ENCODE data around the gene SGF29.
"Not testable (repeated sequence)": the region's sequence is repeated elsewhere in the genome, so short reads cannot be mapped to it uniquely, and the experiment has no call there.

The SGF29 gene

DNA sequence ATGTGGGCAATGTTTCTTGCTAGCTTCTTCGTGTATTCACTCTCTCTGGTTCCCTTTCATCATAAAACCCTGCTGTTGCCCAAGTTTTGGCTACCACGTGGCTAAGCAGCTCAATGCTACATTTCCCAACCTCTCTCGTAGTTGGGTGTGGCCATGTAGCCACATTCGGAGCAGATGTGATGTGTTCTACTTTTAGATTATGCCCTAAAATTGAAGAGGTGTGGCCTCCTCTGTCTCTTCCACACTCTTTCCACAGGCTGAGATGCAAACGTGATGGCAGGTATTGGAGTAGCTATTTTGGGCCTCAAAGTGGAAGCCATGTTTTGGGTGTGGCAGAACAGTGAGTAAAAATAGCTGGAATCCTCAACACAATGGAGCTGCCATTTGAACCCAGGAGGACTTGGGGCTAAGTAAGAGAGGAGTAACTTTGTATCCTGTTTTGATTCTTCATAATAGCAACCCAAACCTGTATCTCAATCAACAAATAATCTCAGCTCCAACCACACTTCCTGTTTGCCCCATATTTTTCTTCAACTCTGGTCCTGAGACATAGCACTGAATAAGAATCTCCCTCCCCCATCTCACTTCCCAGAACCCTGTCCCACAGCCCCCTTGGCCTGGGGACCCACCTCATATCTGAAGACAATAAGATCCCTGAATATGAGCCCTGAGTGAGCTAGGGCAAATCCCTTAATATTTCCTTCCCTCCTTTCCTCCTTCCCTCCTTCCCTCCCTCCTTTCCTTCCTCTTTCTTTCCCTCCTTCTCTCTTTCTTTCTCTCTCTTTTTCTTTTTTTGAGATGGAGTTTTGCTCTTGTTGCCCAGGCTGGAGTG, 19.0 kb upstream of the SGF29 start:
- DNase-seq = peak; percentile 43

- no peak for DNase-seq
Measured at GRCh38 chr16:28537076-28537475, 16.6 kb upstream of the SGF29 start.

GRCh38 chr16:28537964-28538732, 15.6 kb upstream of the SGF29 start:
- no peak for DNase-seq

GRCh38 chr16:28538733-28539596, 14.8 kb upstream of the SGF29 start, which contains the start of gene NUPR1:
NUPR1 (minus strand) TSS chr16:28538974; CDS start chr16:28538907, 67 bp downstream.
- DNase-seq = no peak

DNA sequence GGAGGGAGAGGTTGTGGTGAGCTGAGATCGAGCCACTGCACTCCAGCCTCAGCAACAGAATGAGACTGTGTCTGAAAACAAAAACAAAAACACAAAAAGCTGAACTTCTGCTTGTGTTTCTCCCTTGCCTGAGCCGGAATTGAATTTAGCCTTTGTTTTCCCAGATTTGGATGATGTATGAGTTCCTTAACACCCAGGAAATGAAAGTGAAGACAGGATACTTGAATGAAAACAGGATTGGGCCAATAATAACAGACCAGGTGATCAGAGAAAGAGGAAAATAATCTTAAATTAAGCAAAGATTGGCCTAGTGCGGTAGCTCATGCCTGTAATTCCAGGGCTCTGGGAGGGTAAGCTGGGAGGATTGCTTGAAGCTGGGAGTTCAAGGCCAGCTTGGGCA, 13.4 kb upstream of the SGF29 start:
- no peak for DNase-seq

DNA sequence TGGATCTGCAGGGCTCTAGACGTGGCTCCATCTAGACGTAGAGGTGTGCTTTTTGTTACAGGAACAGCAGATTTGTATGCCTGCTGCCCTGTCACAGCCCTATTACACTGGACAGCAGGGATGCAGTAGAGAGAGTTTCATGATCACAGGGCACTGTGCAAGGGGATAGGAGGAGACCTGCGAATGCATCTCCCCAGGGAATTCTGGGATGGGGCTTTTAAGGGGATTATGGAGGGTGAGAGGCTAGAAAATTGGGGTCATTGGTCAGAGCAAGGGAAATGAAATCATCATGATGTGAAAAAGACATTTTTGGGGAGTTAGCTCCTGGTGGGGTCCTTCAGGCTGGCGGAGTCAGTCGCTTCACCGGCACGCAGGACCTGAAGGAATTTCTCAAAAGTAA, 11.1 kb upstream of the SGF29 start:
- no peak for DNase-seq

DNA sequence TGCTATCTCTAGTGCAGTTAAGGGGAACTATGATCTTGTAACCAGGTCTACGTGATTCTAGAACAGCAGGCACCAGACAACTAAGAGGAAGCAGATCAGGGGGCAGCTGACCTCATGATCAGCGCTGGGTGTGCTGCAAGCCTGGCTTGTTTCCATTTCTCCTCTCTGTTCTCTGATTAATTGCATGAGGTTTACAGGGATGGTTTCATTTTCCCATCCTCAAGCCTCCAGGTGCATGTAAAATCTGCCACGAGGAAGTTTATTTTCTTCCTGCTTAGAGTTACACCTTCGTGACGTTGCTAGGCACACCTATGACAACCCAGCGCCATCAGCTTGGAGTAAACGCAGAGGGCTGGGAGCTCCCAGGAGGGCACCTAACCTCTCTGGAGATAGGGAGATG, 10.6 kb upstream of the SGF29 start:
- DNase-seq = peak; percentile 14

- DNase-seq = no peak
Measured at GRCh38 chr16:28544998-28545397, 8.7 kb upstream of the SGF29 start.

- DNase-seq = not testable (repeated sequence)
Measured at GRCh38 chr16:28545964-28546363, 7.8 kb upstream of the SGF29 start.

DNA sequence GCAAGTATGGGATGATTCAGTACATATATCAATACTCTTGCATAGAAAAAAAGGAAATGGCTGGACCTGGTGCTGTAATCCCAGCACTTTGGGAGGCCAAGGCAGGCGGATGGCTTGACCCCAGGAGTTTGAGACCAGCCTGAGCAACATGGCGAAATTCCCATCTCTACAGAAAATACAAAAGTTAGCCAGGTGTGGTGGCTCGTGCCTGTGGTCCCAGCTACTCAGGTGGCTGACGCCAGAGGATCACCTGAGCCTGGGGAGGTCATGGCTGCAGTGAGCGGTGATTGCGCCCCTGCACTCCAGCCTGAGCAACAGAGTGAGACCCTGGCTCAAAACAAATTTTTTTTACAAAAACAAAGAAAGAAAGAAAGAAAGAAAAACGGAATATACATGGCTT, 7.1 kb upstream of the SGF29 start:
- no peak for DNase-seq

DNA sequence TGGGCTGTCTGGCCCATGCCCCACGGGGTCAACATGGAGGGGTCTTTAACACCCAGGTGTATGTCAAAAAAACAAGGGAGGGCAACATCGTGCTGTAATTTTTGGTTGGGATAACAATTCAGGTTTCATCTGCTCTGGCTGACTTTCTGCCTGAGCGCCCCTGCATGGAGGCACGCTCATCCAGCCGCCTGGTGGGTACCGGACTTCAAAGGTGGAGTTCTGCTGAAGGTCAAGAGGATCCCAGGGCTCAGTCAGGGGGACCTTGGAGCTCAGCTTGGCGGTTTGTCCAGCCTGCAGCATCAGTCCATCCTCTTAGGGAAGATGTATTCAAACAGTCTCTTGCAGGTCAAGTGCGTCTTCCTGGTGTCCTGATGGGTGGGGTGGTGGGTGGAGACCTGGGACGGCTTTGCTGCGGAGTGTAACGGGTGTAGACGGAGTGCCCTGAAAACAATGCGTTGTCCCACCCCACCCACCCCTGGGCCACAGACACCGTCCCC, 5.4 kb upstream of the SGF29 start:
- DNase-seq = no peak

DNA sequence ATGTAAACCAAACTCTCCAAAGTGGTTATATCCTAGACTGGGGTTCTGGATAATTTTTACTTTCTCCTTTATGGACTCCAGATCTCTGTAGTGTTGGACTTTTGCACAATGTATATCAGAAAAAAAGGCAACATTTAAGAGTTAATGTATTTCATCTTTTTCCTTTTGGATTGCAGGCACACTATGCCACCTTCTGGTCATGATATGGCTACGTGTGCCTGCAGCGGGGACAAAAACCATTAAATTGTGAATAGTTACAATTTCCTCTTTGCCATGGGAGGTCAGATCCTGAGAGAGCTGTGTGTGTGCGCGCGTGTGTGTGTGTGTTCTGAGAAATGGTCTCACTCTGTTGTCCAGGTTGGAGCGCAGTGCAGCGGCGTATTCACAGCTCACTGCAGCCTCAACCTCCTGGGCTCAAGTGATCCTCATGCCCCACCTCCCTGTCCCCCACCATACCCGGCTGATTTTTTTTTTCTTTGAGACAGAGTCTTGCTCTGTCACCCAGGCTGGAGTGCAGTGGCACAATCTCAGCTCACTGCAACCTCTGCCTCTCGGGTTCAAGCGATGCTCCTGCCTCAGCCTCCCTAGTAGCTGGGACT, 4.3 kb upstream of the SGF29 start:
- peak; percentile 59 for DNase-seq

- no peak for DNase-seq
Measured at GRCh38 chr16:28554634-28555423, 1.1 kb downstream of the SGF29 start.

- DNase-seq = peak; percentile 9
Measured at GRCh38 chr16:28555561-28555960, 1.8 kb downstream of the SGF29 start.

GRCh38 chr16:28556914-28557320, 3.2 kb downstream of the SGF29 start:
- DNase-seq = no peak

DNA sequence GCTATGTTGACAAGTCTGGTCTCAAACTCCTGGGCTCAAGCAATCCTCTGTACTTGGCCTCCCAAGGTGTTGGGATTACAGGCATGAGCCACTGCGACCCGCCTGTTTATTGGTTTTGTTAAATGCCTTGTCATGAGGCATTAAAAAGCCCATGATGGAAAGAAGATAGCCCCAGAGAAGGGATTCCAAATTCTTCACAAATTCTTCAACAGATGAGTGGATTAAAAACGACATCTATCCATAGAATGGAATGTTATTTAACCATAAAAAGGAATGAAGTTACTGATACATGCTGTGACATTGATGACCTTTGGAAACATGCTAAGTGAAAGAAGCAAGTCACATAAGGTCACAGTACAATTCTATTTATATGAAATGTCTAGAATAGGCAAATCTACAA, 4.7 kb downstream of the SGF29 start:
- DNase-seq = no peak

GRCh38 chr16:28561557-28562187, 8.0 kb downstream of the SGF29 start:
- no peak for DNase-seq

GRCh38 chr16:28562199-28562598, 8.5 kb downstream of the SGF29 start:
- DNase-seq = no peak

DNA sequence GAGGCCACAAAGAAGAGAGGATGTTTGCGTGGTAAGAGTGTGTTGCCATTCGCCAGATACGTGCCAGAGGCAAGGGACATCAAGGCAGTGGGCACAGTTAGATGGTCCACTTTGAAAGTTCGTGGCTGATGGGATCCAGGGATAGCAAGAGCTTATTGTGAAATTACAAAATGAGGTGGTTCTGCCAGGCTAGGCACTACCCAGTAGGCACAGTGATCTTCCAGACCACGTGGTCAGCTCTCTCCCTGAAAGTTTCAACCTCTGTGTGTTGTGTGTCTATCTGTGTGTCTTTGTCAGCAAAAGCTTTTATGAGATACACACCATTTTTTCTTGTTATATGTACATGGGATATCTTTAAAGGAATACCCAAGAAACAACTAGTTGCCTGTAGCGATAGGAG, 9.5 kb downstream of the SGF29 start:
- DNase-seq = no peak

GRCh38 chr16:28566233-28566925, 12.7 kb downstream of the SGF29 start:
- not testable (repeated sequence) for DNase-seq

DNA sequence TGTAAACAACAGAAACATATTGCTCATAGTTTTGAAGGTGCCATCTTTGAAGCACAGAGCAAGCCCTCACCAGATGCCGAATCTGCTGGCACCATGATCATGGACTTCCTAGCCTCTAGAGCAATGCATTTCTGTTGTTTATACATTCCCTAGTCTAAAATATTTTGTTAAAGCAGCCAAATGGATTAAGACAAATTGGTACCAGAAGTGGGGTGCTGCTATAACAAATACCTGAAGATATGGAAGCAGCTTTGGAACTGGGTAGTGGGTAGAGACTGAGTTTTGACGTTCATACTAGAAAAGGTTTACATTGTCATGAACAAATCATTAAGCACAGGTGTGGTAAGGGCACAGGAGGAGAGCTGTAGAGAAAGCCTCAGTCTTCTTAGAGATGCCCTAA, 13.6 kb downstream of the SGF29 start:
- no peak for DNase-seq

Measured in CD4-positive, alpha-beta T cell treated with Interleukin-10 for 1 hour (primary cell).